ENCODE results near the gene LARP1.

GRCh38 chr5:154765396-154765925, 10.3 kb downstream of the LARP1 start:
- no peak for TF ChIP-seq CTCF (IDR thresholded peaks at IDR 0.05)
- TF ChIP-seq POLR2A (IDR thresholded peaks at IDR 0.05; ENCODE audit: low read depth): no peak

Data from esophagus muscularis mucosa (tissue), 3 donors.